Subcutaneous adipose tissue (tissue), 4 donors: ENCODE data around the gene SFXN5. TPM values are rescaled to one million over a fixed set of nuclear protein-coding genes. Genes with fewer than 3 reads are reported as not detected.

Source experiments
- CTCF ChIP-seq: fragments of 450-650 bp; IDR thresholded peaks from one replicate; pipeline ENCODE4 v1.5.1; 2016; ENCODE audit warnings: low read depth, mild to moderate bottlenecking, control low read depth, antibody characterized with exemption, moderate library complexity
- total RNA-seq, 4 donors: library from RNA; depleted of rRNA; stranded (reverse); fragments of >200 nt; gene quantifications; one replicate each; pipeline ENCODE4 v1.1.0, GENCODE V29; 2016

Gene SFXN5
- total RNA-seq, 4 donors from 2014 or later, result 5.1 to 8.9 (median 7.6) TPM

- TF ChIP-seq CTCF, result no peak
These were observed 550 bp upstream of the SFXN5 start for GRCh38 chr2:73072129-73072395.

DNA sequence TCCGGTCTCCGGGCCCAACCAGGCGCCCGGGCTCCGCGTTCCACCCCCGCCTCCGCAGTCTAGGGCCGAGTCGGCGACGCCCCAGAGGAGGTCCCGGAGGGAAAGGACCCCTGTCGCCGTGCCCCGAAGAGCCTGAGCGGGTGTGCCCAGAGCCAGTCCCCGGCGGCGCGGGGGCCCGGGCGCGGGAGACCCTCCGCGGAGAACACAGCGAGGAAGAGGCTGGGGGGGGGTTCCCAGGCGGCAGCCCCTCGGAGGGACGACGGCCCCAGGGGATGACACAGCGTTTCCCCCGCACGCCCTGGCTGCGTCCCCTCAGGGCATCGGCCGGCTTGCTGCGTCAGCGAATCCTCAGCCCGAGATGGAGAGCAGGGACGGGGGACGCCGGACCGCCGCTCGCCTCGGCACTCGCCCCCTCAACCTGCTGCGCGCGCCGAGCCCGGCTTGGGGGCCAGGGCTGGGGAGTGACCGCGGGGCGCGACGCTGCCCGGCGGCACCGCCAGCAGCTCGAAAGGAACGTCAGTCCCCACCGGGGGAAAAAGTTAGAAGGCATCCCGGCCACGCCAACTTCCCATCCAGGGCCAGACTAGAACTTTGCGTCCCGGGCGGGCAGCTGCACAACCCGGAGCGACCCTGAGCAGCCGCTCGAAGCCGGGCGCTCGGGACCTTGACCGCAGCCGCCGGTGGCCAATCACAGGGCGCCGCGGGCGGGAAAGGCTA lies 711 bp downstream of the SFXN5 start:
- no peak for TF ChIP-seq CTCF

DNA sequence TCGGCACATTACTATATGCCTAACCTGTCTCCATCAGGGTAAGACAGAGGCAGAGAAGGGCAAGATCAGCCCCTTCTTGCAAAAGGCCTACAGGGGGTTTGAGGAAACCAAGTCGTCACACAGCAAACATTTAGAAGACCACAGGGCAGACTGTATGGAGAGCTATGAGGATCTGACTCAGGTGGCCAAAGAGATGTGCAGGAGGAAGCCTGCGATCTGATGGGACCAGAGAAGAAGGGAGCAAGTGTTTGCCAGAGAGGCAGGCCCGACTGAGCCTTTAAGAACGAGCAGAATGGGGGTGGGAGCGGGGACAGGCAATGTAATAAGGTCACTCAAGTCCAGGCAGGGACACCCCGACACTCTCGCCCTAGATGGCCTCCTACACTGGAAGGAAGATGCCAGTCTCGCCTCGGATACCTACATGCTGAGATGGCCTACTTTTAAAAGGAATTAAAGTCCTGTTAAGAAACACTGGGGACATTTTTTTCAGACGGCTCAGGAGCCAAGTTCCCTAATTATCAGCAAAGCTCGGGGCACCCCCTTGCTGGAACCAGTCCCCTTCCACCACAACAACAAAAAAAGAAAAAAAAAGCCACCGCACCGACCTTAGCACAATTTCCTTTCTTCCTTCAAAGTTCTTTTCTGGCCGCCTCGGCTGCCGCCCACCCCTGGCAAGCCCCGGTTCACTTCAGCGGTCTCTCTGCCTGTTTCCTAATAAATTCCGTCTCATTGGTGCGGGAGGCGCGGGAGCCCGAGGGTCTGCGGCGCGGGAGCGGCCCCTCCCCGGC lies 1.5 kb downstream of the SFXN5 start:
- no peak for TF ChIP-seq CTCF

DNA sequence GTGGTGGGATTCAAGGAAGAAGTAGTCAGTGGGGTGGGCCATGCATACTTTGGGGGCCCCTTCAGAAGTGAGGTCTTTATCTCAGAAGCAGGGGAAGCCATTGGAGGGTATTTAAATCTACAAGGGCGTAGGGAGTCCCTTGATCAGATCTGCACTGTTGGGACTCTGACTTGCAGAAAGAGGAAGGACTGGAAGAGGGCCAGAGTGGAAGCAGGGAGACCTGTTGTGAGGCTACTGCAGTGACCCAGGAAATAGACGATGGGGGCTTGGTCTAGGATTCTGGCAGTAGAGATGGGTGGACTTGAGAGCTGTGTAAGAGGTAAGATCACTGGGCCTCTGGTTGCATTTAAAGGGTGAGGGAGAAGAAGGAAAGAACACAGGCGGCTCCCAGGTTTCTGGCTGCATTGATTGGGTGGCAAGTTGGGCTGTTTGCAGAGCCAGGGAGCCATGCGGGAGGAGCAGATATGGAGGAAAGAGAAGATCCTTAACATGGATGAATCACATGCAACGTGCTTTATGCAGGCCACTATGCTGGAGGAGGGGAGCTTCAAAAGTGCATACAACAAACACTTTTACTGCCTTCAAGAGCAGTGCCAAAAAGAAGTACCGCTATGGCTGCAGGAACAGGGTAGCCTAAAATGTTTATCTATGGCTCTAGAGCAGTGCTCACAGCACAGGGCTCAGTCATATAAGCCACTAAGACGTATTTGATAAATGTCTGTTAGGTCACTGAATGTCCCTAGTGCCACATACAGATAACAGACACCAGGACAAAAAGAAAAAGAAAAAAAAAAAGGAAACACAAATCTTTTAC lies 2.3 kb downstream of the SFXN5 start:
- TF ChIP-seq CTCF, result no peak

DNA sequence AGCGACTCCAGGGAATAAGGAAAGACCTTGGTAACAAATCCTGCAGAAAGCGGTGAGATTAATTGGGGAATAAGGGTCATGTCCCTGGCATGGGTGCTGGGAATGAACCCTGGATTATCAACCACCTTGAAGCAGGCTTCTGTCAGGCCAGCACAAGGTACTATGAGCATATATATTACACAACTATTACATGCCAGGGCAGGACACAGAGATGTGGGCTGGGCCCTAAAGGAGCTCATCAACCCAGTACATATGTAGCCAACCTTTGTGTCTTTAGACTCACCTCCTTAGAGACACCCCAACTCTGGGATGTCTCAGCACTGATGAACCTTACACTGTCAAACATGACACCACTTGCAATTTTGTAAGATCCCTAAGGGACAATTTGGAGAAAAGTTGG lies 3.4 kb downstream of the SFXN5 start:
- TF ChIP-seq CTCF, result no peak

- no peak for TF ChIP-seq CTCF
These were observed 4.5 kb downstream of the SFXN5 start for GRCh38 chr2:73067043-73067442.
